GM21390 (cell line): Measurements from ENCODE around the gene PDPK1.
"Not testable (repeated sequence)": the region's sequence is repeated elsewhere in the genome, so short reads cannot be mapped to it uniquely, and the experiment has no call there.

Experiments used
- ATAC-seq: cut with Tn5 transposase; IDR thresholded peaks from one replicate; pipeline ENCODE4 v1.9.1; 2021; ENCODE audit not compliant: unreplicated experiment

PDPK1 gene

GRCh38 chr16:2539845-2540458, 2.1 kb downstream of the PDPK1 start:
- ATAC-seq: not testable (repeated sequence)

- not testable (repeated sequence) for ATAC-seq
These were observed 3.1 kb downstream of the PDPK1 start for GRCh38 chr16:2540912-2541311.

- ATAC-seq: not testable (repeated sequence)
These were observed 3.6 kb downstream of the PDPK1 start for GRCh38 chr16:2541409-2541808.

GRCh38 chr16:2543771-2544170, 6.0 kb downstream of the PDPK1 start:
- not testable (repeated sequence) for ATAC-seq

GRCh38 chr16:2550283-2550878, 12.6 kb downstream of the PDPK1 start:
- not testable (repeated sequence) for ATAC-seq

- ATAC-seq: not testable (repeated sequence)
These were observed 13.6 kb downstream of the PDPK1 start for GRCh38 chr16:2551420-2551889.

GRCh38 chr16:2554709-2555425, 17.0 kb downstream of the PDPK1 start:
- not testable (repeated sequence) for ATAC-seq

GRCh38 chr16:2557150-2557549, 19.3 kb downstream of the PDPK1 start:
- not testable (repeated sequence) for ATAC-seq

GRCh38 chr16:2560131-2560797, 22.4 kb downstream of the PDPK1 start:
- ATAC-seq: peak; percentile 62

GRCh38 chr16:2560798-2561133, 22.9 kb downstream of the PDPK1 start:
- ATAC-seq: peak; percentile 43

- not testable (repeated sequence) for ATAC-seq
These were observed 29.7 kb downstream of the PDPK1 start for GRCh38 chr16:2567506-2567905.

- not testable (repeated sequence) for ATAC-seq
These were observed 30.8 kb downstream of the PDPK1 start for GRCh38 chr16:2568573-2568972.

GRCh38 chr16:2572704-2573103, 34.9 kb downstream of the PDPK1 start:
- ATAC-seq: not testable (repeated sequence)

GRCh38 chr16:2575839-2576238, 38.0 kb downstream of the PDPK1 start:
- not testable (repeated sequence) for ATAC-seq

- ATAC-seq: not testable (repeated sequence)
These were observed 39.2 kb downstream of the PDPK1 start for GRCh38 chr16:2577044-2577443.

GRCh38 chr16:2578905-2579304, 41.1 kb downstream of the PDPK1 start:
- ATAC-seq: not testable (repeated sequence)

GRCh38 chr16:2580143-2580542, 42.3 kb downstream of the PDPK1 start:
- not testable (repeated sequence) for ATAC-seq

GRCh38 chr16:2580818-2581217, 43.0 kb downstream of the PDPK1 start:
- not testable (repeated sequence) for ATAC-seq

GRCh38 chr16:2584729-2585650, 47.2 kb downstream of the PDPK1 start:
- no peak for ATAC-seq

GRCh38 chr16:2585651-2586081, 47.8 kb downstream of the PDPK1 start:
- ATAC-seq: no peak
